Measurements from ENCODE around the gene CLK4.
"Not testable (repeated sequence)": the region's sequence is repeated elsewhere in the genome, so short reads cannot be mapped to it uniquely, and the experiment has no call there.

The CLK4 gene

DNA sequence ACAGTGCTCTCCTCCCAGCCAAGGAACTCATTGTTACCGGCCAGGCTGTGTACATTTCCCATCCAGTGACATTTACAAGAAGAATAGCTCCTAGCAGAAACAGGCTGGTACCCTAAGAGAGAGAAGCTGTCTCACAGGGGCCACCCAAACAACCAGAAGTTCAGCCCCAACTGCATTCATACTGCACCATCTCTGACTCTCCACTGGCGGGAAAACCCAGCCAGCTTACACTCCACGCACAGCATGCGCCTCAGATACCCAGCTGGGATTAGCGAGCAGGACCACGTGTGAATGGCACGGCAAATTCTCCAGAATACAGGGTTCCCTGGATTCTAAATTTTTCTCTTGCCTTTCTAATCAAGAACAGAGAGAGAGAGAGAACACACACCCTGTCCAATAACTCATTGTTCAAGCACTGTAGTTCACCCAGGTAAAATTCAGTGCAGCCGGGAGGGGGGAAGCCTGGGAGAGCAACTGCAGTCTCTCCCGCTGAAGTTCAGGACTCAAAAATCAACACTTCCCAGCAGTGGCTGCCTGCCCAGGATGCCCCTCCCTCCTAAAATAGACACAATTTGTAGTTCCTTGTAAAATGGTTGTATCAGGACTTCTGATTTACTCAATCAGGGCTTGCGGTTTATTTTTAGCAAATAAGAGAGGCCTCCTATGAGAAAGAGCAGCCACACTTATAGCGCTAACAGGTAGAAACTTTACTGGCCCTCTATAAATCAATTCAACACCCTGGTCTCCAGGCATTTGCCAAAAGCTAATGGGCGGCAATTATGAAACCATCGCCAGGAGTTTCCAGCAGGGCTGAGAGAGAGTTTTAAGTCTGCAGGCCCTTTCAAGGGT, 38.9 kb downstream of the CLK4 start:
- DNase-seq (ENCODE audit: low spot score): no peak

DNA sequence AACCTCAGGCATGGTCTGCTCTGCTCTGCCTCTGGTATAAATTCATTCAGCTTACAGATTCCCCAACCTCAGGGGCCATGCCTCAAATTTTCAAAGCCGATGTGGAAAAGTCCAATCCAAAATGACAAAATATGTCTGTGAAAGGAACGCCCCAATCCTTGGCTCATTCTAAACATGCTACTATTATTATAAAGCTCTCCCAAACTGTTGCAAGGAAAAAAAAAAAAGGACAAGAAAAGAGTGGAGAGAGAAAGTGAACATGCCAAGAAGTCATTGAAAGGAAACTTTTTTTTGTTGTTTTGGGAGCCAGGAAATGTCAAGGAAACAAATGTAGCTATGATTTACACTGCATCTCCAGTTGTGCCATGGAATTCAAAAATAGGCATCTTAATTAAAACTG, 40.5 kb downstream of the CLK4 start:
- no peak for DNase-seq (ENCODE audit: low spot score)

DNA sequence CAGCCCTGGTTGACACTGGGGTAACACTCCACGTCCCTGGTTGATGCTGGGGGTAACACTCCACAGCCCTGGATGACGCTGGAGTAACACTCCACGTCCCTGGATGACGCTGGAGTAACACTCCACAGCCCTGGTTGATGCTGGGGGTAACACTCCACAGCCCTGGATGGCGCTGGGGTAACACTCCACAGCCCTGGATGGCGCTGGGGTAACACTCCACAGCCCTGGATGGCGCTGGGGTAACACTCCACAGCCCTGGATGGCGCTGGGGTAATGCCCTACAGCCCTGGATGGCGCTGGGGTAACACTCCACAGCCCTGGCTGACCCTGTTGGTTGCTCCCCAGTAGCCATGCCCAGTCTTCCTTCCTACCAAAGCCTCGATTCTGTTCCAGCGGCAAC, 41.4 kb downstream of the CLK4 start:
- DNase-seq (ENCODE audit: low spot score): not testable (repeated sequence)

DNA sequence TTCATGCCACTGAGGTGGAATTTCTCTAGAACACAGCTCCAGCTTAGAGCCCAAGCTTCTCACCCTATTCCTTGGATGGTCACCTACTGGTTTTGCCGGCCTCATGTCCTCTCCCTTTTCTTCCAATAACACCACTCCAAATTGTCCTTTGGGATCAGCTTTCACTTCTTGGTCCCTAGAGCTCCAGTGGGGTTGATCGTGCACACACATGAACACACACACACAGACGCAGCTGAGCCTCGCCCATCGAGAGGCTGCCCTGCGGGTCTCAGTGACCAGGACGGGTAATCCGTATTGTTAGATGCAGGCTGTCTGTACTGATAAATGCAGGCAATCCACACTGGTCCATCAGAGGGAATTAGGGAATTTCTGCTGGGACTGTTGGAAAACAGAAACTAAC, 43.6 kb downstream of the CLK4 start:
- DNase-seq (ENCODE audit: low spot score): no peak

DNA sequence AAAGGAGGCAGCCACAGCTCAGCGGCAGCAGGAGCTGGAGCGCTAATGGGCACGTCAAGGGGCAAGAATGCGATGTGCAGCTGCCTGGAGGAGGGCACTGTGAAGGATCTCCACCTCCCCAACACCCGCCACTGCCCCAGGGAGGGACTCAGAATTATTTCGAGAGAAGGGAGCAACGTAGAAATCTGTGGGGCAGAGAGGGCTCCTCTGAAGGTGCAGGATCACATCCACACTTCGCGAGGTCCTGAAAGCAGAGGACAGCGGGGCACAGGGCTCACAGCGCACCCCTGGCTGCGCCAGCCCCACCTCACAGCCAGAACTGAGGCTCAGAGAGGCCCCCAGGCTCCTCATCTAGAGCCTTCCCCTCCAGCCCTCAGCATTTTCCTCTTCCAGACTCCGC, 44.6 kb downstream of the CLK4 start:
- DNase-seq (ENCODE audit: low spot score): no peak

DNA sequence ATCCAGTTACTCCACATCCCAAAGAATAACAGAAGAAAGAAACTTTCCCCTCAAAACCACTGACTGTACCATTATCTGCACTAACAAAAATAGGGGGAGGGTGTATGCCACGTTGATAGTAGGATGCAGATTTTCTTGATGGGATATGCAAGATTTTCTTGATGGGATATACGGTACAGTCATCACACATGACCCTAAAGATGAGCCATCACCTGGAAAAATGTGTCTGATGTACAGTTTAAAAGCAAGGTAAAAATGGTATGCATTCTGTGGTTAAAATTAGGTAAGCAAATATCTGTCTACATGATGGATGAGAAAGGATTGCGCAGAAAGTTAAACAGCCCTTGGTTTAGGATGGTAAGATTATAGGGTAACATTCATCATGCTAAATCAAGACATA, 45.2 kb downstream of the CLK4 start:
- DNase-seq (ENCODE audit: low spot score): no peak

DNA sequence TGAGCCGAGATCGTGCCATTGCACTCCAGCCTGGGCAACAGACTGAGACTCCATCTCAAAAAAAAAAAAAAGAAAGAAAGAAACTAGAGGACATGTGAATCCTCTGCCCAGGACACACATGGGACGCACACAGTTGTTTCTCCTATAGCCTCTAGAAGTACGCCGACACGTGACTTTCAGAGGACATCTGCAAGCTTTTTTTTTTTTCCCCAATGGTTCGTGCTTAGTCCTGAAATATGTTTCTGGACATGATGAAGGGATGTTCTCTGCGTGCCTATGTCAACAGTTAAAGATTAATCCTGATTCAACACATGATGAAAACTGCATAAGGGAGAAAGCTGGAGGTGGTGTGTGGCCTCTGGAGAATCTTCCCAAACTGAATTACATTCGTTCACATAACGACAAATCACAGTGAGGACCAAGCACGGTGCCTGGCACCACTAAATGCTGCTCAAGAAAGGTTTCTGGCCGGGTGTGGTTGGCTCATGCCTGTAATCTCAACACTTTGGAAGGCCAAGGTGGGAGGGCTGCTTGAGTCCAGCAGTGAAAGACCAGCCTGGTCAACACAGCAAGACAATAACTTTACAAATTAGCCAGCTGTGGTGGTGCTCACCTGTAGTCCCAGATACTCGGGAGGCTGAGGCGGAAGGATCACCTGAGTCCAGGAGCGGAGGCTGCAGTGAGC, 46.4 kb downstream of the CLK4 start:
- DNase-seq (ENCODE audit: low spot score): no peak

DNA sequence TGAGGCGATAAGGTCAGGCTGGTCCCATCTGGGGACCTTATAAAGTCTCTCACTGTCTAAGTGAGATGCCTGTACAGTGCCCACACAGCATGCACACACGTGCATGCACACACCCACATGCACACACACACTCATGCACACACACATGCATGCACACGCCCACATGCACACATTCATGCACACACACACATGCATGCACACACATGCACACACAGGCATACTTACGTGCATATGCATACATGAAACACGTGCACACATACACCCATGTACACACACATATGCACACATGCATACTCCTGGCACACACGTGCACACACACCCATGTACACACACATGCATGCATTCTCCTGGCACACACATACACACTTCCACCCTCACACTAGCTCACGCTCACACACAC, 48.9 kb downstream of the CLK4 start:
- no peak for DNase-seq (ENCODE audit: low spot score)

DNA sequence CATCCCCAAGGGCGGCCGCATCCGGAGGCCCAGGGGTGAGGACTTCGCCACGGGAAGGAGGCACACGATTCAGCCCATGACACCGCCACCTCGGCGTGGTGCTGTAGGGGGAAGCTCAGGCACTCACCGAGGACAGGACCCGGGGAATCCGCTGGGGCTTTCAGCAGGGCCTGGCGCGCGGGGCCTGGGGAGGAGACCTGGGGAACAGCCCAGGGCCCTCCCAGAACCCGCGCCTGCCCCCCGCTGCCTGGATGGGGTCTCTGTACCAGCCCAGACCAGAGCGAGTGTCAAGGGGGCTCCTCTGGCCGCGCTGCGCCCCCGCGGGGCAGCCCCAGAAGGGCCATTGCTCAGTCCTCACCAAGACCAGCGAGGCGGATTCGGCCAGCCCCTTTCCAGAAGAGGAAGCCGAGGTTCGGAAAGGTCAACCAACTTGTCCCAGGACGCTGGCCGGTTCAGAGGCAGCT, 49.4 kb downstream of the CLK4 start:
- no peak for DNase-seq (ENCODE audit: low spot score)

DNA sequence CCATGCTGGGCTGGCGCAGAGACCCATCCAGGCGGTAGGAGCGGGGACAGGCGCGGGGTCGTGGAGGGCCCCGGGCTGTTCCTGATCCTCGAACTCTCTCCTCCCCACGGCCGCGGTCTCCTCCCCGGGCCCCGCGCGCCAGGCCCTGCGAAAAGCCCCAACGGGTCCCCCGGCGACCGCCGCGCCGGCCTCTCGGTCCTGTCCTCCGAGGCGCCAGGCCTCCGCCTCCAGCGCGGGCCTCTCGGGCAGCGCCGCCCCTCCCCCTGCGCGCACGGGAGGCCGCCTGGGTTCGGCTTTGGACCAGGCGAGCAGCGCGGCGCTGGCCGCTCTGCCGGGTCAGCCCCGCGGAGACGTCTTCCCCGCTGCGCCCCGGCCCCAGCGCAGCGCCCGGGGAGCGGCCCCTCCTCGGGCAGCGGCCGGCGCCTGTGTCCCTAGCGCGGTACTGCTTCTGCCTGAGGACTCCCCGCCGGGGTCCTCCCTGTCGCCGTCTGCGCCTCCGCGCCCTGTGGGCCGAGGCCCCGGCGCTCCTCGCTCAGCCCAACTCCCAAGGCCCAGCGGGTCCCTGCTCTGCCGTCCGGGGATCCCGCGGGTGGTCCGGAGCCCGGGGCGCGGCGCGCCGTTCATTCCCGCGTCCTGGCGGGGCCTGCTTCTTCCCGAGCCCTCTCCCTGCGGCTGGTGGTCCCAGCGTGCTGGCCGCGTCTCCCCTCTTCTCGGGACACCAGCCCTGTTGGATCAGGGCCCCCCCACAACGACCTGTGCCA, 50.1 kb downstream of the CLK4 start:
- no peak for DNase-seq (ENCODE audit: low spot score)

DNA sequence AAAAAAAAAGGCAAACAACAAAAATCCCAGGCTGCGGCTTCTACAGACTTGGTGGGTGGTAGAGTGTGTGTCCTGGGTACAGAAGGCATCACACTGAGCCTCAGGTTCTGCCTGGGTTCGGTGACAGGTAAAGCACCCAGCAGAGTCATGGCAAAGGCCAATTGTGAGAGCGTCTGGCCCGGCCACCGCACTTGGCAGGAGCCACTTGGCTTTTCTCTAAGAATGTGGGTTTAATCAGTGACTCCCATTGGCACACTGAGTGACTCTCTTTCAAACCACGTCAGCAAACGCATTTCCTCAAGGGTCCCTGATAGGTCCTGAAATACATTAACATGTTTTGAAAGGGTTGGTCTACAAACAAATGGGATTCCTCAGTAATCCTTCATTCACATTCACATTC, 53.6 kb downstream of the CLK4 start:
- no peak for DNase-seq (ENCODE audit: low spot score)

DNA sequence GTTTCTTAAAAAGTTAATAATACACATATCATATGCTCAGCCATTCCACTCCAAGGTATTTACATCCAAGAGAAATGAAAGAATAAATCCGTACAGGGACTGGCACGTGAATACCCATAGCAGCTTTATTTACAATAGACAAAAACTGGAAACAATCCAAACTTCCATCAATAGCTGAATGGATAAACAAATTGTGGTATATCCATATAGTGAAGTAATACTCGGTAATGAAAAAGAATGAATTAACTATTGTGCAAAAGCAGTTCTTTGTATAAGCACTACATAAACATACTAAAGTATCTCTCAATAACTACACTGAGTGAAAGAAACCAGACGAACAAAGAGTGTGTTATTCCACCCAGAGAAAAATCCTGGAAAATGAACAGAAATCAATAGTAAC, 54.2 kb downstream of the CLK4 start:
- no peak for DNase-seq (ENCODE audit: low spot score)

DNA sequence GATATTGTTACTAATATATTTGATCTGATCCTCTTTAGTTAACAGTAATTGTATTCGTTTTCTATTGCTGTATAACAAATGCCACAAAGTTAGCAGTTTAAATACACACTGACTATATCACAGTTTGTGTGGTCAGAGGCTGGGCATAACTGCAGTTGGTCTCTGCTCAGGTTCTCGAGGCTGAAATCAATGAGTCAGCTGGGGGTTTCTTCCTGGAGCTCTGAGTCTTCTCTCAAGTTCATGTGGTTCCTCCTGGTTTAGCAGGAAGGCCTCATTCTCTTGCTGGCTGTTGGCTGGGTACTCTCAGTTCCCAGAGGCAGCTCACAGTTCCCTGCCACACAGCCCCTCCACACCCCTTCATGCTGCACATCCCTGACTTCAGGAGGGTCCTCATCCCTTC, 57.4 kb downstream of the CLK4 start:
- DNase-seq (ENCODE audit: low spot score): no peak

DNA sequence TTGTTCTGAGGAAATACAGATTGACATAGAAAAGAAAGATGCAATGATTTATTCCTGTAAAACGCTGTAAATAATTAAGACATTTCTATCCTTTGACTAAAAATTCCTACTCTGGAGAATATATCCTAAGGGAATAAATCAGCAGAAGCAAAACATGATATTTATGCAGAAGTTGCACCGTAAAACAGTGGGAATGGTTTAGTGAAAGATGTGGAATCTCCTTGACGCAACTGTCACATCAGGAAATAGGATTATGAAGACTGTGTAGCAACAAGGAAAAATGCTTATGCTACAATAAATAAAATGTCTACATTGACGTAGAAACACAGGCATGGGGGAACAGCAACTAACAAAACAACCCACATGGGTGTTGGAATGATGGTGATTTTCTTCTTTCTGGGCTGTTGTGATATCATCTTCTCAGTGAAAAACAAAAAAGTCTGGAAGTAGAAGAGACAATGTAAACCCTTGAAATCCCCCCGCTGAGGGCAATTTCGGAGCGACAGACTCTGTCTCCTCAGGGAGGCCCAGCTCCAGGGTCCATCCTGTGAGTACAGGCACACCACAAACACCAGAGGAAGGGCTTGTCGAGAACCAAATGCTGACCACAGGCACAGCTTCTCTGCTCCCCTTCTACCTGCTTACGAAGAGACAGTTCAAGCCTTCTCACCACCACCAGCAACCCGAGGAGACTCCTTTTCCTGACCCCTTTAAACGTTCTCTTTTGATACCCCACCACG, 61.9 kb downstream of the CLK4 start:
- no peak for DNase-seq (ENCODE audit: low spot score)

DNA sequence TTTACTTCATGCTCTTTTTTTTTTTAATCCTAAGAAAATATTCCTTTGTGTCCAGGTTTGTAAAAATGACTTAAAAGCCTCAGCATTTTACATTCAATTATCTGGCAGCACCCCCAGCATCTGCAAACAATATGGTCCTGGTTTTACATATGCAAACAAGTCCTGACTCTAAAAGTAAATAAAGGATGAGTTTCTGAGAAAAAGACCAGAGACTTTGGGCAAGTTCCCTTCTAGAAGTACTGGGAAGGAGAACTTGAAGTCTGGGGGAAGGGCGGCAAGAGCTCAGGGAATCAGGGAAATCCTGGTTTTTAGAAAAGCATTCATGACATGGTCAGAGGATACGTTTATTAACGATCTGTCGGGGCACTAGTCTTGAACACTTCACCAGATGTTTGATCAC, 62.5 kb downstream of the CLK4 start:
- DNase-seq (ENCODE audit: low spot score): no peak

DNA sequence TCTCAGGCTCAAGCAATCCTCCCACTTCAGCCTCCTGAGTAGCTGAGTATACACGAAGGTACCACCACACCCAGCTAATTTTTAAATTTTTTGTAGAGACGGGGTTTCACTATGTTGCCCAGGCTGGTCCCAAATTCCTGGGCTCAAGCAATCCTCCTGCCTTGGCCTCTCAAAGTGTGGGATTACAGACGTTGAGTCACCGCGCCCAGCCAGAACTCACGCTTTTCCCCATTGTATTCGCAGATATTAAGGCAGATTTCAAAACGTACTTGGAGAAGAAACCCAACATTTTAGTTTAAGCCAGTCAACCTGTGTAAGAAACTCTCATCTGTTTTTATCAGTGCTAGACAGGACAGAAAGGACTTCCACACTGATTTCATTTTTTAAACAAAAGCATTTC, 63.2 kb downstream of the CLK4 start:
- no peak for DNase-seq (ENCODE audit: low spot score)

DNA sequence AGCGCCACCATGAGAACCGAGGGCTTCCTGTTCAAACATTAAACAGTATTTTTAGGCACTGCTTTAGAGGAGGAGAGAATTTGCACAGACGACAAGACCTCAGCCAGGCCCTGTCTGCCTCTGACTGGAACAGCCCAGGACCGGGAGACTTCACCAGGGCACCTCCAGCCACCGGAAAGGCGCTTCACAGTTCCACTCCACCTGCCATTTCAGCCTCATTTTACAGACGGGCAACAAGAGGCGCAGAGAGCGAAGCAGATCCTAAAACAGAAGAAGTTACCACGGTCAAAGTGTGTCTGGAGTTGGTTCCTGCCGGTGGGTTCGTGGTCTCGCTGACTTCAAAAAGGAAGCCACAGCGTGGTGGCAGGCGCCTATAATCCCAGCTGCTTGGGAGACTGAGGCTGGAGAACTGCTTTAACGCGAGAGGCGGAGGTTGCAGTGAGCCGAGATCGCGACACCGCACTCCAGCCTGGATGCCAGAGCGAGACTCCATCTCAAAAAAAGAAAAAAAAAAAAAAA, 65.0 kb downstream of the CLK4 start:
- DNase-seq (ENCODE audit: low spot score): no peak

DNA sequence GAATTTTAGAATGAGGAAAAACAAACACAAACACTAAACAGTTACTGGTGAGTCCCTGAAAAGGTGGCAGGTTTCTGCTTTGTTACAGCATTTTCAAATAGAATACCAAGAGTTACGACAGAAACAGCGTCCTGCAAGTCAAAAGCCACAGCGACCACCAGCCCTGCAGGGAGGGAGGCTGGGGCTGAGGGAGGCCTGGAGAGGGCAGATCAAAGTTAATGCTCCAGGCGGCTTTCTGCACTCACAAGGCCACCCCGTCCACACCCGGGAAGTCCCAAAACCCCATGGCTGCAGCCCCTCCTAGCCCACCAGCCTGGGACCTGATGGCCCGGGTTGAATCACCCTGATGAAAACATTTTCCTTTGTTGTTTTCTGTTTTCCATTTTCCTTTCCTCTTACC, 65.9 kb downstream of the CLK4 start:
- no peak for DNase-seq (ENCODE audit: low spot score)

DNA sequence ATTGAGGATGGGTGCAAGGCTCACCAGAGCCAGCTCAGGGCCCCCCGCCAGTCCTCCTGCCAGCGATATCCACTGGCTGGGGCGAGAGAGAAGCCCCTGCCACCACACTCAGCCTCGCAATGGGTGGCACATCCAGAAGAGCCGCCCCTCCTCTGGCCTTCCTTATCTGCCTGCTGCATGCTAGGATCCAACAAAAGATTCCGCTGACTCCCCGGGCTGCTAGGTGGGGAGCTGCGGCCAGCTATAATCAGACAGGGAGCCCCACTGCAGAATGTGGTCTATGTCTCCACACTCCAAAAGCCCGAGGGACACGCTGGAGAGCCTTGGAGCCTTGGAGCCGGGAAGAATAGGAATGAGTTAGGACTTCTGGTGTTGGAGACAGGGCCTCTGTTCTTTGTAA, 69.4 kb downstream of the CLK4 start:
- DNase-seq (ENCODE audit: low spot score): no peak

DNA sequence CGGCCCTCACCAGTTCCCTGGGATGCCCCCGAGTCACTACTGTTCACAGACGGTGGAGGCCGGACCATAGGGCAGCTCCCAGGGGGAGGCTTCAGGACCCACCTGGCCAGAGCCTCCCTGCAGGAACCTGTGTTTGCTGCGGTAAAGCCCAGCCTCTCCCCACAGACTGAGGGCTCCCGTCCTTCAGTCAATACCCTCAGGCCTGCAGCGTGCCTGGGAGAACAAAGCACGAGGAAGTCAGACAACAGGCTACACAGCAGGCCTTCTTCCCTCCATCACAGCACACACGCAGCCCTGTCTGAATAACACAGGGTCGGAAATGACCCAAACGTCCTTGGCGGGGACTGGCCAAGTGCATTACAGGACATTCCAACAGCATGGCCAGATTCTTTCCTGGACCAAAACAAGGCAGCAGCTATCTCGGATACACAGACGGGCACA, 71.1 kb downstream of the CLK4 start:
- DNase-seq (ENCODE audit: low spot score): no peak

DNA sequence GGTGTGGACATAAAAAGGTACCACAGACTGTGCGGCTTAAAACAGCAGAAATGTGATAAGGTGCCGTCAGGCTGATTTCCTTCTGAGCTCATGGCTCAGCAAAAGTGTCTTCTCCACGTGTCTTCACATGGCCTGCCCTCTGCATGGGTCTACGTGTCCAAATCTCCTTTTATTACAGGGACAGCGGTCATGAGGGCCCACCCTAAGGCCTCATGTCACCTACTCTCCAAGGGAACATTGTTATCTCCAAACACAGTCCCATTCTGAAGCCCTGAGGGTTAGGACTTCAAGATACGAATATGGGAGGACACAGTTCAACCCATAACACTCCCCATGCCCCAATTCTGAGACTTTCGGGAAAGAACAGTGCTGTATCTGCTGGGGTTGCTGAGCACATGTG, 71.8 kb downstream of the CLK4 start:
- no peak for DNase-seq (ENCODE audit: low spot score)

DNA sequence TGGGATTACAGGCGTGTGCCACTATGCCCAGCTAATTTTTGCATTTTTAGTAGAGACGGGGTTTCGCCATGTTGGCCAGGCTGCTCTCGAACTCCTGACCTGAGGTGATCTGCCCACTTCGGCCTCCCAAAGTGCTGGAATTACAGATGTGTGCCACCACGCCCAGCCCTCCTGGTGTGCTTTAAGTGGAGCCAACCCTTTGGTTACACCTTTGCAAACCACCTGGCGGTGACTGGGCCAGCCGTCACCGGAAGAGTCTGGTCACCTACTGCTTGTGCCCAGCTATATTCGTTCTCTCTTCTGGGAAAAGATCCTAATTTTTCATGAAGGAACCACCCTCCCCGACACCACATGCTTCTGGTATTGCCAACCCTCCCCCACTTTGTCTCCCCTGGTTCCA, 72.5 kb downstream of the CLK4 start:
- no peak for DNase-seq (ENCODE audit: low spot score)
